Skeletal muscle satellite cell (primary cell): Measurements from ENCODE around the gene CHST5. TPM values are rescaled to one million over a fixed set of nuclear protein-coding genes. Genes with fewer than 3 reads are reported as not detected.

Experiments
- H3K27me3 ChIP-seq: 2 replicates; pipeline ENCODE4 v1.7.0; 2013; ENCODE audit warnings: low read length; ENCODE audit not compliant: control insufficient read depth, insufficient read depth
- H3K36me3 ChIP-seq: 2 replicates; pipeline ENCODE4 v1.7.0; 2013; ENCODE audit warnings: mild to moderate bottlenecking, control low read depth, low read length; ENCODE audit not compliant: insufficient read depth
- H3K4me1 ChIP-seq: 2 replicates; pipeline ENCODE4 v1.7.0; 2013; ENCODE audit warnings: low read length; ENCODE audit not compliant: control insufficient read depth, insufficient read depth
- H3K4me2 ChIP-seq: 2 replicates; pipeline ENCODE4 v1.7.0; 2013; ENCODE audit warnings: mild to moderate bottlenecking, low read length
- H3K4me3 ChIP-seq: 2 replicates; pipeline ENCODE4 v1.7.0; 2013; ENCODE audit warnings: low read length
- H3K9ac ChIP-seq: 2 replicates; pipeline ENCODE4 v1.7.0; 2013; ENCODE audit warnings: mild to moderate bottlenecking, low read depth, low read length, moderate library complexity
- H3K9me3 ChIP-seq: replicated peaks from 2 replicates; pipeline ENCODE4 v1.7.0; 2013; ENCODE audit warnings: mild to moderate bottlenecking, control low read depth, low read length
- total RNA-seq: library from RNA; depleted of rRNA; stranded (reverse); fragments of >200 nt; gene quantifications from 2 replicates; pipeline ENCODE4 v1.2.3, GENCODE V29; 2012; rRNA removed

Gene CHST5
- total RNA-seq, result under 0.01 TPM in 1 of 2 replicates, not detected in the other

- Histone ChIP-seq H3K9ac (no peak within 1 kb of the TSS), H3K36me3 (no peaks in the 10 kb centered on the region), H3K9me3 (no peaks in the 10 kb centered on the region), H3K4me1 (no peaks in the 10 kb centered on the region), H3K4me2 (no peak within 1 kb of the TSS), H3K4me3 (no peak within 1 kb of the TSS), H3K27me3 (peaks cover 13% of the 10 kb centered on the region)
These were observed at the start of gene CHST5 for GRCh38 chr16:75535901-75536300. CHST5 (minus strand) TSS chr16:75536108; CDS start chr16:75530384, 5,724 bp downstream.

GRCh38 chr16:75584108-75584507, 48.2 kb upstream of the CHST5 start:
- H3K27me3 ChIP-seq, result no peaks in the 10 kb centered on the region
- peaks cover 4% of the 10 kb centered on the region for H3K36me3 ChIP-seq
- no peak overlapping the region for H3K4me2 ChIP-seq
- H3K4me1 ChIP-seq, result no peaks in the 10 kb centered on the region
- H3K9ac ChIP-seq, result no peak overlapping the region
- H3K4me3 ChIP-seq, result no peak overlapping the region
- no peaks in the 10 kb centered on the region for H3K9me3 ChIP-seq

- Histone ChIP-seq H3K4me2 (no peak overlapping the region), H3K4me3 (no peak overlapping the region), H3K9me3 (no peaks in the 10 kb centered on the region), H3K27me3 (no peaks in the 10 kb centered on the region), H3K9ac (no peak overlapping the region), H3K4me1 (no peaks in the 10 kb centered on the region), H3K36me3 (peaks cover 27% of the 10 kb centered on the region)
These were observed 43.5 kb upstream of the CHST5 start for GRCh38 chr16:75579281-75579834.

GRCh38 chr16:75578725-75579124, 42.8 kb upstream of the CHST5 start:
- Histone ChIP-seq H3K4me1 (no peaks in the 10 kb centered on the region), H3K36me3 (peaks cover 33% of the 10 kb centered on the region), H3K9ac (no peak overlapping the region), H3K4me2 (no peak overlapping the region), H3K9me3 (no peaks in the 10 kb centered on the region), H3K4me3 (no peak overlapping the region), H3K27me3 (no peaks in the 10 kb centered on the region)

- Histone ChIP-seq H3K9ac (no peak overlapping the region), H3K4me2 (no peak overlapping the region), H3K4me3 (no peak overlapping the region), H3K4me1 (no peaks in the 10 kb centered on the region), H3K27me3 (no peaks in the 10 kb centered on the region), H3K36me3 (peaks cover 38% of the 10 kb centered on the region), H3K9me3 (no peaks in the 10 kb centered on the region)
These were observed 42.3 kb upstream of the CHST5 start for GRCh38 chr16:75578212-75578611.

- Histone ChIP-seq H3K27me3 (no peaks in the 10 kb centered on the region), H3K9ac (no peak overlapping the region), H3K4me1 (no peaks in the 10 kb centered on the region), H3K36me3 (peaks cover 52% of the 10 kb centered on the region), H3K4me2 (no peak overlapping the region), H3K9me3 (no peaks in the 10 kb centered on the region), H3K4me3 (no peak overlapping the region)
These were observed 40.5 kb upstream of the CHST5 start for GRCh38 chr16:75576384-75576811.

- no peaks in the 10 kb centered on the region for H3K9me3 ChIP-seq
- H3K4me3 ChIP-seq, result no peak overlapping the region
- H3K36me3 ChIP-seq, result peaks cover 57% of the 10 kb centered on the region
- no peak overlapping the region for H3K9ac ChIP-seq
- no peak overlapping the region for H3K4me2 ChIP-seq
- no peaks in the 10 kb centered on the region for H3K27me3 ChIP-seq
- H3K4me1 ChIP-seq, result no peaks in the 10 kb centered on the region
These were observed 40.0 kb upstream of the CHST5 start for GRCh38 chr16:75575958-75576357.

- H3K4me3 ChIP-seq, result no peak overlapping the region
- peaks cover 60% of the 10 kb centered on the region for H3K36me3 ChIP-seq
- no peak overlapping the region for H3K9ac ChIP-seq
- no peaks in the 10 kb centered on the region for H3K4me1 ChIP-seq
- H3K4me2 ChIP-seq, result no peak overlapping the region
- H3K9me3 ChIP-seq, result no peaks in the 10 kb centered on the region
- H3K27me3 ChIP-seq, result no peaks in the 10 kb centered on the region
These were observed 38.0 kb upstream of the CHST5 start for GRCh38 chr16:75573955-75574354.

GRCh38 chr16:75572864-75573542, 37.1 kb upstream of the CHST5 start:
- Histone ChIP-seq H3K4me3 (no peak overlapping the region), H3K9me3 (no peaks in the 10 kb centered on the region), H3K4me2 (no peak overlapping the region), H3K9ac (no peak overlapping the region), H3K27me3 (no peaks in the 10 kb centered on the region), H3K4me1 (no peaks in the 10 kb centered on the region), H3K36me3 (peaks cover 62% of the 10 kb centered on the region)

GRCh38 chr16:75570396-75571065, 34.6 kb upstream of the CHST5 start:
- Histone ChIP-seq H3K4me2 (no peak overlapping the region), H3K36me3 (peaks cover 55% of the 10 kb centered on the region), H3K9me3 (no peaks in the 10 kb centered on the region), H3K4me1 (peaks cover 8% of the 10 kb centered on the region), H3K4me3 (no peak overlapping the region), H3K9ac (no peak overlapping the region), H3K27me3 (no peaks in the 10 kb centered on the region)

GRCh38 chr16:75567911-75568310, 32.0 kb upstream of the CHST5 start:
- Histone ChIP-seq H3K4me1 (peaks cover 13% of the 10 kb centered on the region), H3K9ac (no peak overlapping the region), H3K4me2 (peak overlapping the region; percentile 90), H3K4me3 (no peak overlapping the region), H3K36me3 (peaks cover 40% of the 10 kb centered on the region), H3K9me3 (no peaks in the 10 kb centered on the region), H3K27me3 (peaks cover 8% of the 10 kb centered on the region)
